Neural crest cell (in vitro differentiated cells): Measurements from ENCODE around the gene MAPK1. TPM values are rescaled to one million over a fixed set of nuclear protein-coding genes. Genes with fewer than 3 reads are reported as not detected.
"Not testable (repeated sequence)": the region's sequence is repeated elsewhere in the genome, so short reads cannot be mapped to it uniquely, and the experiment has no call there.

Experiments
- DNase-seq: peaks from one replicate; pipeline ENCODE4 v3.0.0; 2021; ENCODE audit warnings: low read depth, mixed read lengths, low spot score
- H3K27ac Mint-ChIP-seq: one replicate; pipeline ENCODE4 v1.8.0; 2021; ENCODE audit warnings: mild to moderate bottlenecking, mixed read lengths; ENCODE audit not compliant: unreplicated experiment
- H3K27me3 Mint-ChIP-seq: 2 replicates; pipeline ENCODE4 v1.8.0; 2021; ENCODE audit warnings: low read depth, mild to moderate bottlenecking, mixed read lengths
- H3K36me3 Mint-ChIP-seq: 2 replicates; pipeline ENCODE4 v1.8.0; 2021; ENCODE audit warnings: low read depth, mild to moderate bottlenecking, mixed read lengths
- H3K4me1 Mint-ChIP-seq: 2 replicates; pipeline ENCODE4 v1.8.0; 2021; ENCODE audit warnings: mixed read lengths
- H3K4me3 Mint-ChIP-seq: one replicate; pipeline ENCODE4 v1.8.0; 2021; ENCODE audit warnings: mild to moderate bottlenecking, mixed read lengths
- H3K9me3 Mint-ChIP-seq: 2 replicates; pipeline ENCODE4 v1.8.0; 2021; ENCODE audit warnings: mixed read lengths
- CTCF ChIP-seq: fragments of 200-600 bp; sonication (generic); conservative IDR thresholded peaks from 2 replicates; pipeline ENCODE4 v1.5.0; 2021; ENCODE audit warnings: antibody characterized with exemption, mild to moderate bottlenecking
- total RNA-seq: library from RNA; stranded (reverse); gene quantifications from 2 replicates; pipeline ENCODE4 v1.2.1, GENCODE V29; 2021

MAPK1 gene
- total RNA-seq, 1 donor from 2014 or later = 118 TPM

GRCh38 chr22:21791635-21792625 lies 75.5 kb downstream of the MAPK1 start:
- H3K4me3 Mint-ChIP-seq = no peak overlapping the region
- H3K27ac Mint-ChIP-seq = no peak overlapping the region
- no peaks in the 10 kb centered on the region for H3K27me3 Mint-ChIP-seq
- no peak for DNase-seq
- no peaks in the 10 kb centered on the region for H3K4me1 Mint-ChIP-seq
- peaks cover 13% of the 10 kb centered on the region for H3K36me3 Mint-ChIP-seq
- H3K9me3 Mint-ChIP-seq = no peaks in the 10 kb centered on the region
- no peak for TF ChIP-seq CTCF

DNA sequence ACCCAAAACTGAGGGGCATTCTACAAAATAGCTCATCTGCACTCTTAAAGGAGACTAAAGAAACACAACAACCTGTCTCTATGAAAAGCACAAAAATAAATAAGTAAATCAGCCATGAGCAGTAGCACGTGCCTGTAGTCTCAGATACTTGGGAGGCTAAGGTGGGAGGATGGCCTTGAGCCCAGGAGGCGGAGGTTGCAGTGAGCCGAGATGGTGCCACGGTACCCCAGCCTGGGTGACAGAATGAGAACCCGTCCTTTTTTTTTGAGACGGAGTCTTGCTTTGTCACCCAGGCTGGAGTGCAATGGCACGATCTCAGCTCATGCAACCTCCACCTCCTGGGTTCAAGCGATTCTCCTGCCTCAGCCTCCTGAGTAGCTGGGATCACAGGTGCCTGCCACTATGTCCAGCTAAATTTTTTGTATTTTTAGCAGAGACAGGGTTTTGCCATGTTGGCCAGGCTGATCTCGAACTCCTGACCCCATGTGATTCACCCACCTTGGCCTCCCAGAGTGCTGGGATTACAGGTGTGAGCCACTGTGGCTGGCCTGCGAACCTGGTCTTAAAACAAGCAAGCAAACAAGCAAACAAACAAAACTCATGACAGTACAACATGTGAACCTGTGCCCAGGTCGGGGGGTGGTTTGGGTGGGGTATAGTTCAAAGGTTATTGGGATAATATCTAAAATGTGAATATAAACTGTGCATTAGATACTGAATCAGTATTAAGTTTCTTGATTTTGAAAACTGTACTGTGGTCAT lies 76.4 kb downstream of the MAPK1 start:
- H3K9me3 Mint-ChIP-seq, H3K4me3 Mint-ChIP-seq, H3K27me3 Mint-ChIP-seq, DNase-seq, H3K4me1 Mint-ChIP-seq, H3K27ac Mint-ChIP-seq: not testable (repeated sequence)
- peaks cover 10% of the 10 kb centered on the region for H3K36me3 Mint-ChIP-seq

GRCh38 chr22:21790359-21790758 lies 77.1 kb downstream of the MAPK1 start:
- H3K4me3 Mint-ChIP-seq = no peak overlapping the region
- H3K27me3 Mint-ChIP-seq = no peaks in the 10 kb centered on the region
- no peaks in the 10 kb centered on the region for H3K4me1 Mint-ChIP-seq
- no peak for DNase-seq
- no peak for TF ChIP-seq CTCF
- H3K36me3 Mint-ChIP-seq = peaks cover 11% of the 10 kb centered on the region
- H3K9me3 Mint-ChIP-seq = no peaks in the 10 kb centered on the region
- H3K27ac Mint-ChIP-seq = no peak overlapping the region

DNA sequence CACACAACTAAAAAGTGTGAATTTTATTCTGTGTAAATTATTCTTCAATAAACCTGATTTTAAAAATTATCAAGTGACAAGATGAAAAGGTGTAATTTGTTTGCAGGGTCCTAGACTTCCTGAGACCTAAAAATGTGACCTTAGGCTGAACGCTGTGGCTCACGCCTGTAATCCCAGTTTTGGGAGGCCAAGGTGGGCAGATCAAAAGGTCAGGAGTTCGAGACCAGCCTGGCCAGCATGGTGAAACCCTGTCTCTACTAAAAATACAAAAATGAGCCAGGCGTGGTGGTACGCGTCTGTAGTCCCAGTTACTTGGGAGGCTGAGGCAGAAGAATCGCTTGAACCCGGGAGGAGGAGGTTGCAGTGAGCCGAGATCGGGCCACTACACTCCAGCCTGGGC lies 79.9 kb downstream of the MAPK1 start:
- H3K4me1 Mint-ChIP-seq, H3K27ac Mint-ChIP-seq, H3K27me3 Mint-ChIP-seq, H3K9me3 Mint-ChIP-seq, DNase-seq, H3K4me3 Mint-ChIP-seq: not testable (repeated sequence)
- H3K36me3 Mint-ChIP-seq = peaks cover 11% of the 10 kb centered on the region

GRCh38 chr22:21780259-21780658 lies 87.2 kb downstream of the MAPK1 start:
- Mint-ChIP-seq H3K27ac (no peak overlapping the region), H3K4me3 (no peak overlapping the region)

More at GRCh38 chr22:21780259-21780658, 87.2 kb downstream of the MAPK1 start:
- Mint-ChIP-seq H3K36me3 (peaks cover 15% of the 10 kb centered on the region), H3K4me1 (no peaks in the 10 kb centered on the region), H3K9me3 (no peaks in the 10 kb centered on the region), H3K27me3 (no peaks in the 10 kb centered on the region)
- DNase-seq = no peak
- TF ChIP-seq CTCF = no peak
